T-helper 17 cell (primary cell): ENCODE results near the gene SMC2. TPM values are rescaled to one million over a fixed set of nuclear protein-coding genes. Genes with fewer than 3 reads are reported as not detected.

Experiments
- ATAC-seq: fragments of 150-1000 bp; cut with Tn5 transposase; 2 replicates; pipeline ENCODE4 v1.10.0; 2021; ENCODE audit warnings: mild to moderate bottlenecking, moderate library complexity
- DNase-seq, 3 donors: peaks; one replicate each; pipeline versions ENCODE4 v3.0.0 to v3.0.0-alpha.2; 2020 to 2021
- H3K9me3 ChIP-seq: one replicate; pipeline ENCODE4 v1.7.0; 2013; ENCODE audit warnings: low read length, mild to moderate bottlenecking; ENCODE audit not compliant: control insufficient read depth, poor library complexity, severe bottlenecking
- H3K27ac Mint-ChIP-seq: one replicate; pipeline ENCODE4 v1.8.0; 2022; ENCODE audit warnings: mild to moderate bottlenecking, moderate library complexity, mixed read lengths
- H3K27me3 Mint-ChIP-seq: one replicate; pipeline ENCODE4 v1.8.0; 2022; ENCODE audit warnings: mixed read lengths
- H3K36me3 Mint-ChIP-seq: one replicate; pipeline ENCODE4 v1.8.0; 2022; ENCODE audit warnings: low read depth, mixed read lengths
- H3K4me1 Mint-ChIP-seq: one replicate; pipeline ENCODE4 v1.8.0; 2022; ENCODE audit warnings: mild to moderate bottlenecking, mixed read lengths
- H3K4me3 Mint-ChIP-seq: one replicate; pipeline ENCODE4 v1.8.0; 2022; ENCODE audit warnings: mild to moderate bottlenecking, moderate library complexity, mixed read lengths
- total RNA-seq, 4 donors: library from RNA in 2 of 4; stranded (reverse) in 2 of 4; gene quantifications; one replicate each; pipeline ENCODE4 v1.2.3 and lab custom pipeline; 2022 to 2026

SMC2 gene
- total RNA-seq, 2 donors from 2014 or later, result 3.8 to 5.3 TPM

- Mint-ChIP-seq H3K36me3 (peaks cover 7% of the 10 kb centered on the region), H3K27ac (no peak overlapping the region), H3K27me3 (no peaks in the 10 kb centered on the region)
These were observed 44.2 kb downstream of the SMC2 start for GRCh38 chr9:104138243-104138868.

GRCh38 chr9:104142799-104143549 lies 48.9 kb downstream of the SMC2 start:
- no peak overlapping the region for H3K4me3 Mint-ChIP-seq
- DNase-seq, result no peak
- no peaks in the 10 kb centered on the region for H3K27me3 Mint-ChIP-seq
- no peak overlapping the region for H3K27ac Mint-ChIP-seq
- peaks cover 2% of the 10 kb centered on the region for H3K36me3 Mint-ChIP-seq
- ATAC-seq, result no peak
- peaks cover 4% of the 10 kb centered on the region for H3K4me1 Mint-ChIP-seq
- H3K9me3 ChIP-seq, result no peaks in the 10 kb centered on the region

More at GRCh38 chr9:104138243-104138868, 44.2 kb downstream of the SMC2 start:
- Mint-ChIP-seq H3K4me1 (no peaks in the 10 kb centered on the region), H3K4me3 (no peak overlapping the region)
- ATAC-seq (no peak), DNase-seq (no peak)
- no peaks in the 10 kb centered on the region for H3K9me3 ChIP-seq

GRCh38 chr9:104143550-104143910 lies 49.4 kb downstream of the SMC2 start:
- H3K36me3 Mint-ChIP-seq, result peaks cover 2% of the 10 kb centered on the region
- peaks cover 4% of the 10 kb centered on the region for H3K4me1 Mint-ChIP-seq
- no peak overlapping the region for H3K4me3 Mint-ChIP-seq
- H3K27me3 Mint-ChIP-seq, result no peaks in the 10 kb centered on the region
- DNase-seq (no peak), ATAC-seq (no peak)
- no peaks in the 10 kb centered on the region for H3K9me3 ChIP-seq
- no peak overlapping the region for H3K27ac Mint-ChIP-seq

GRCh38 chr9:104144336-104144735 lies 50.2 kb downstream of the SMC2 start:
- no peak overlapping the region for H3K4me3 Mint-ChIP-seq
- DNase-seq, result no peak
- ATAC-seq, result no peak
- H3K27ac Mint-ChIP-seq, result no peak overlapping the region
- H3K27me3 Mint-ChIP-seq, result no peaks in the 10 kb centered on the region
- H3K36me3 Mint-ChIP-seq, result peaks cover 2% of the 10 kb centered on the region
- peaks cover 4% of the 10 kb centered on the region for H3K4me1 Mint-ChIP-seq
- no peaks in the 10 kb centered on the region for H3K9me3 ChIP-seq

GRCh38 chr9:104173067-104173466 lies 79.0 kb downstream of the SMC2 start:
- no peaks in the 10 kb centered on the region for H3K36me3 Mint-ChIP-seq
- no peak overlapping the region for H3K4me3 Mint-ChIP-seq
- no peaks in the 10 kb centered on the region for H3K9me3 ChIP-seq
- H3K27ac Mint-ChIP-seq, result no peak overlapping the region
- peaks cover 7% of the 10 kb centered on the region for H3K27me3 Mint-ChIP-seq
- DNase-seq, result no peak
- H3K4me1 Mint-ChIP-seq, result no peaks in the 10 kb centered on the region
- ATAC-seq, result no peak

GRCh38 chr9:104177003-104177611 lies 83.0 kb downstream of the SMC2 start:
- Mint-ChIP-seq H3K36me3 (no peaks in the 10 kb centered on the region), H3K27me3 (peaks cover 7% of the 10 kb centered on the region), H3K27ac (no peak overlapping the region), H3K4me3 (no peak overlapping the region), H3K4me1 (no peaks in the 10 kb centered on the region)
- ATAC-seq (no peak), DNase-seq (no peak)
- no peaks in the 10 kb centered on the region for H3K9me3 ChIP-seq

- Mint-ChIP-seq H3K27ac (no peak overlapping the region), H3K27me3 (peaks cover 2% of the 10 kb centered on the region), H3K4me1 (no peaks in the 10 kb centered on the region), H3K4me3 (no peak overlapping the region), H3K36me3 (no peaks in the 10 kb centered on the region)
- no peak for ATAC-seq
- no peak for DNase-seq
- no peaks in the 10 kb centered on the region for H3K9me3 ChIP-seq
These were observed 83.6 kb downstream of the SMC2 start for GRCh38 chr9:104177676-104178075.
